ENCODE measurements around the gene VPS16.

GRCh38 chr20:2804041-2804828, 36.3 kb upstream of the VPS16 start:
- TF ChIP-seq CTCF (IDR thresholded peaks at IDR 0.05) (no peak), POLR2A (IDR thresholded peaks at IDR 0.05) (no peak)

All from heart left ventricle (tissue), 13 donors.